Lung (tissue), 12 donors: Measurements from ENCODE around the gene SNTB2. TPM values are rescaled to one million over a fixed set of nuclear protein-coding genes. Genes with fewer than 3 reads are reported as not detected.

Source experiments
- ATAC-seq: fragments of 200-7000 bp; cut with Tn5 transposase; one replicate; pipeline ENCODE4 v1.9.1; 2020; ENCODE audit warnings: moderate number of reproducible peaks; ENCODE audit not compliant: insufficient read depth, low FRiP score
- DNase-seq, 3 donors: peaks; one replicate each; pipeline ENCODE4 v3.0.0-alpha.2; 2013 to 2017
- H3K27ac ChIP-seq, 2 donors: one replicate each; pipeline ENCODE4 v1.5.1; 2013; ENCODE audit warnings: mild to moderate bottlenecking in 2 of 2, moderate library complexity in 2 of 2, control low read depth in 1 of 2, inconsistent platforms in 1 of 2, low read depth in 1 of 2, low read length in 1 of 2
- H3K27me3 ChIP-seq, 3 donors: one replicate each; pipeline ENCODE4 v1.5.1; 2013; ENCODE audit warnings: low read length in 2 of 3; ENCODE audit not compliant: control insufficient read depth in 3 of 3, insufficient read depth in 3 of 3
- H3K36me3 ChIP-seq, 4 donors: one replicate each; pipeline ENCODE4 v1.5.1; 2013; ENCODE audit warnings: low read length in 4 of 4, mild to moderate bottlenecking in 1 of 4, moderate library complexity in 1 of 4; ENCODE audit not compliant: control insufficient read depth in 4 of 4, insufficient read depth in 4 of 4
- H3K4me1 ChIP-seq, 5 donors: one replicate each; pipeline ENCODE4 v1.5.1; 2013; ENCODE audit warnings: low read length in 5 of 5, mild to moderate bottlenecking in 2 of 5, moderate library complexity in 1 of 5; ENCODE audit not compliant: control insufficient read depth in 5 of 5, insufficient read depth in 5 of 5
- H3K4me3 ChIP-seq: one replicate; pipeline ENCODE4 v1.5.1; 2013; ENCODE audit warnings: mild to moderate bottlenecking, control low read depth, moderate library complexity
- H3K9ac ChIP-seq, 2 donors: one replicate each; pipeline ENCODE4 v1.5.1; 2013; ENCODE audit warnings: low read length in 2 of 2, control low read depth in 1 of 2; ENCODE audit not compliant: insufficient read depth in 1 of 2
- H3K9me3 ChIP-seq, 4 donors: one replicate each; pipeline ENCODE4 v1.5.1; 2013; ENCODE audit warnings: low read length in 3 of 4, mild to moderate bottlenecking in 1 of 4, moderate library complexity in 1 of 4; ENCODE audit not compliant: control insufficient read depth in 4 of 4, insufficient read depth in 3 of 4
- CTCF ChIP-seq: IDR thresholded peaks from 2 replicates; pipeline ENCODE4 v1.5.1; 2012; ENCODE audit warnings: mild to moderate bottlenecking; ENCODE audit errors: control extremely low read depth, extremely low read depth
- WGBS, 2 donors: extraction: QIAGEN DNeasy Blood & Tissue Kit; methylation state at CpG; one replicate each; pipeline ENCODE4 v1.1.7; 2013; 5-methylcytosine and 5-hydroxymethylcytosine counted together
- polyA plus RNA-seq, 2 donors: library from polyadenylated mRNA; stranded (reverse); fragments of 200-250 nt; gene quantifications; one replicate each; pipeline ENCODE4 v1.2.1, GENCODE V29; 2013
- total RNA-seq, 2 donors: library from RNA; depleted of rRNA in 1 of 2; stranded (reverse); fragments of >200 nt in 1 of 2; gene quantifications; one replicate each; pipeline ENCODE4 v1.2.1, GENCODE V29; 2014 to 2021
- donor health status: control.
- donor health status: control.
- donor health status: Bipolar disorder and iron deficiency.
- donor health status: healthy.
- donor health status: DM: yes; HTN: yes; CAD: no.

Gene SNTB2
- total and polyA plus RNA-seq, 4 donors = 4.5 to 42.8 (median 19.1) TPM

GRCh38 chr16:69330286-69331109 is 143.5 kb downstream of the SNTB2 start, which contains the start of gene PDF:
TSS of gene PDF (minus strand) at chr16:69330588. CDS start at chr16:69330570, 18 bp downstream.
- peak; percentile 98 for ATAC-seq
- H3K4me1 ChIP-seq = peaks cover 10 to 18% (median 17%) of the 10 kb centered on the region in 5 donors

GRCh38 chr16:69334696-69335095 is 147.7 kb downstream of the SNTB2 start:
- Histone ChIP-seq H3K4me3 (no peak overlapping the region), H3K27ac (no peak overlapping the region), H3K4me1 (peaks cover 4 to 15% (median 13%) of the 10 kb centered on the region in 5 donors), H3K9ac (no peak overlapping the region), H3K27me3 (no peaks in the 10 kb centered on the region), H3K9me3 (peaks cover 0 to 1% (median 0%) of the 10 kb centered on the region in 4 donors), H3K36me3 (peaks cover 8 to 44% (median 27%) of the 10 kb centered on the region in 4 donors)
- DNase-seq (no peak), ATAC-seq (no peak)
- TF ChIP-seq CTCF = no peak
- WGBS, 2 donors = 96 to 97% methylated on average over 9 of the region's 9 CpGs

More at GRCh38 chr16:69330286-69331109, 143.5 kb downstream of the SNTB2 start, which contains the start of gene PDF:
- Histone ChIP-seq H3K27me3 (no peaks in the 10 kb centered on the region), H3K9ac (peak within 1 kb of the TSS; percentile 61 to 75), H3K36me3 (peaks cover 5 to 47% (median 39%) of the 10 kb centered on the region in 4 donors), H3K9me3 (peaks cover 0 to 1% (median 0%) of the 10 kb centered on the region in 4 donors), H3K4me3 (peak within 1 kb of the TSS; percentile 97), H3K27ac (peak within 1 kb of the TSS; percentile 74 to 96)
- no peak for TF ChIP-seq CTCF
- WGBS, 2 donors = 0 to 1% methylated on average over 63 to 93 of the region's 93 CpGs
- DNase-seq = peak; percentile 93 to 97 (median 94)

- Histone ChIP-seq H3K27me3 (no peaks in the 10 kb centered on the region), H3K27ac (peak overlapping the region; percentile 87 to 93), H3K9ac (peak overlapping the region; percentile 54 to 55), H3K36me3 (peaks cover 11 to 48% (median 30%) of the 10 kb centered on the region in 4 donors), H3K4me1 (peaks cover 7 to 20% (median 16%) of the 10 kb centered on the region in 5 donors), H3K4me3 (peak overlapping the region; percentile 98), H3K9me3 (peaks cover 0 to 1% (median 0%) of the 10 kb centered on the region in 4 donors)
- WGBS, 2 donors = 19 to 21% methylated on average over 43 to 46 of the region's 46 CpGs
- ATAC-seq (no peak), DNase-seq (no peak)
- TF ChIP-seq CTCF = no peak
Measured at GRCh38 chr16:69338557-69339288, 151.8 kb downstream of the SNTB2 start.
